Esophagus squamous epithelium (tissue), 4 donors: ENCODE results near the gene GPR26.

Experiments used
- CTCF ChIP-seq, 6 experiments: fragments of 450-650 bp in 4 of 6; fragments of 200-600 bp in 2 of 6; sonication (generic) in 2 of 6; IDR thresholded peaks; one replicate each; pipeline ENCODE4 v1.5.1; 2016 to 2019; ENCODE audit warnings: antibody characterized with exemption in 6 of 6, mild to moderate bottlenecking in 4 of 6, moderate library complexity in 4 of 6
- POLR2A ChIP-seq, 4 donors: fragments of 450-650 bp; IDR thresholded peaks; one replicate each; pipeline ENCODE4 v1.6.1; 2017; ENCODE audit warnings: antibody characterized with exemption in 4 of 4, mild to moderate bottlenecking in 4 of 4, moderate library complexity in 3 of 4

GRCh38 chr10:123726836-123727235 is 60.7 kb downstream of the GPR26 start:
- TF ChIP-seq CTCF (IDR thresholded peaks at IDR 0.05) (no peak), POLR2A (IDR thresholded peaks at IDR 0.05) (no peak)
